ENCODE data around the gene MORC4.

DNA sequence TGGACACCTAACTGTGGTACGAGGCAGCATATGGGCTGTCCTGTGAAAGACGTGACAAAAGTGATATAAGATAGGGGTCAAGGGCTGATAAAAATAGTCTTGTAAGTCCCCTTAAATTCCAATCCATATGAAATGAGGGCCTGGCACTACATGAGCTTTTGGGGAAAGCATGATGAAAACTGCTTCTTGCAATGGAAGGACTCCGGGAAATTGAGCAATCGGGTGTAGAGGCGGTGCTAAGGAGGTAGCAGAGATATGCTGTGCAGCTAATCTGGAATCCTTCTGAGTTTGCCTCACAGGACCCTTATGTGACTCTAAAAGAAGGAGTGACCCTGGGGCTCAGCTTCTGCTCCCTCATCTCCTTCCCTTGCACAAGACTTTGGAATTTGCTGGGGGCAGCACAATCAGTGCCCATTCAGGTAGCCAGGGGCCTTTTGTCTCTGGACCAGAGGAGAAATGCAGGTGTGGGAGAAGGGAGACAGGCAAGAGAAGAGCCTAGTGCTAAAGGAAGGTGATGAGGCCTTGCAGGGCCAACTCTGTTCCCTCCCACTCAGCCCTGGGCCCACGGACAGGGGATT is 67.0 kb downstream of the MORC4 start:
- TF ChIP-seq, protein P1, sequence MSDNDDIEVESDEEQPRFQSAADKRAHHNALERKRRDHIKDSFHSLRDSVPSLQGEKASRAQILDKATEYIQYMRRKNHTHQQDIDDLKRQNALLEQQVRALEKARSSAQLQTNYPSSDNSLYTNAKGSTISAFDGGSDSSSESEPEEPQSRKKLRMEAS (IDR thresholded peaks at IDR 0.05; ENCODE audit: low read depth) = no peak
- TF ChIP-seq MXI1 (IDR thresholded peaks at IDR 0.05; ENCODE audit: low read depth, low read length) (no peak), RFX5 (IDR thresholded peaks at IDR 0.05; ENCODE audit: low read length) (no peak), FOXJ3 (CRISPR knock-in tag; IDR thresholded peaks at IDR 0.05) (no peak), POLR2AphosphoS5 (IDR thresholded peaks at IDR 0.05; ENCODE audit: low read depth, low read length) (no peak), TAF1 (IDR thresholded peaks at IDR 0.05; ENCODE audit: borderline replicate concordance, low read depth, low read length) (no peak), GABPA (IDR thresholded peaks at IDR 0.05; ENCODE audit: low read depth) (no peak), EP300 (IDR thresholded peaks at IDR 0.05; ENCODE audit: borderline replicate concordance in 1 of 2, low read depth in 1 of 2, low read length in 1 of 2) (no peak), TCF12 (IDR thresholded peaks at IDR 0.05) (no peak), JUND (IDR thresholded peaks at IDR 0.05) (no peak)
- TF ChIP-seq, protein P2, sequence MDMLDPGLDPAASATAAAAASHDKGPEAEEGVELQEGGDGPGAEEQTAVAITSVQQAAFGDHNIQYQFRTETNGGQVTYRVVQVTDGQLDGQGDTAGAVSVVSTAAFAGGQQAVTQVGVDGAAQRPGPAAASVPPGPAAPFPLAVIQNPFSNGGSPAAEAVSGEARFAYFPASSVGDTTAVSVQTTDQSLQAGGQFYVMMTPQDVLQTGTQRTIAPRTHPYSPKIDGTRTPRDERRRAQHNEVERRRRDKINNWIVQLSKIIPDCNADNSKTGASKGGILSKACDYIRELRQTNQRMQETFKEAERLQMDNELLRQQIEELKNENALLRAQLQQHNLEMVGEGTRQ (IDR thresholded peaks at IDR 0.05; ENCODE audit: borderline replicate concordance, low read depth, low read length) = no peak
- TF ChIP-seq, protein P3, sequence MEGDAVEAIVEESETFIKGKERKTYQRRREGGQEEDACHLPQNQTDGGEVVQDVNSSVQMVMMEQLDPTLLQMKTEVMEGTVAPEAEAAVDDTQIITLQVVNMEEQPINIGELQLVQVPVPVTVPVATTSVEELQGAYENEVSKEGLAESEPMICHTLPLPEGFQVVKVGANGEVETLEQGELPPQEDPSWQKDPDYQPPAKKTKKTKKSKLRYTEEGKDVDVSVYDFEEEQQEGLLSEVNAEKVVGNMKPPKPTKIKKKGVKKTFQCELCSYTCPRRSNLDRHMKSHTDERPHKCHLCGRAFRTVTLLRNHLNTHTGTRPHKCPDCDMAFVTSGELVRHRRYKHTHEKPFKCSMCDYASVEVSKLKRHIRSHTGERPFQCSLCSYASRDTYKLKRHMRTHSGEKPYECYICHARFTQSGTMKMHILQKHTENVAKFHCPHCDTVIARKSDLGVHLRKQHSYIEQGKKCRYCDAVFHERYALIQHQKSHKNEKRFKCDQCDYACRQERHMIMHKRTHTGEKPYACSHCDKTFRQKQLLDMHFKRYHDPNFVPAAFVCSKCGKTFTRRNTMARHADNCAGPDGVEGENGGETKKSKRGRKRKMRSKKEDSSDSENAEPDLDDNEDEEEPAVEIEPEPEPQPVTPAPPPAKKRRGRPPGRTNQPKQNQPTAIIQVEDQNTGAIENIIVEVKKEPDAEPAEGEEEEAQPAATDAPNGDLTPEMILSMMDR (IDR thresholded peaks at IDR 0.05) = no peak
- TF ChIP-seq, protein P4, sequence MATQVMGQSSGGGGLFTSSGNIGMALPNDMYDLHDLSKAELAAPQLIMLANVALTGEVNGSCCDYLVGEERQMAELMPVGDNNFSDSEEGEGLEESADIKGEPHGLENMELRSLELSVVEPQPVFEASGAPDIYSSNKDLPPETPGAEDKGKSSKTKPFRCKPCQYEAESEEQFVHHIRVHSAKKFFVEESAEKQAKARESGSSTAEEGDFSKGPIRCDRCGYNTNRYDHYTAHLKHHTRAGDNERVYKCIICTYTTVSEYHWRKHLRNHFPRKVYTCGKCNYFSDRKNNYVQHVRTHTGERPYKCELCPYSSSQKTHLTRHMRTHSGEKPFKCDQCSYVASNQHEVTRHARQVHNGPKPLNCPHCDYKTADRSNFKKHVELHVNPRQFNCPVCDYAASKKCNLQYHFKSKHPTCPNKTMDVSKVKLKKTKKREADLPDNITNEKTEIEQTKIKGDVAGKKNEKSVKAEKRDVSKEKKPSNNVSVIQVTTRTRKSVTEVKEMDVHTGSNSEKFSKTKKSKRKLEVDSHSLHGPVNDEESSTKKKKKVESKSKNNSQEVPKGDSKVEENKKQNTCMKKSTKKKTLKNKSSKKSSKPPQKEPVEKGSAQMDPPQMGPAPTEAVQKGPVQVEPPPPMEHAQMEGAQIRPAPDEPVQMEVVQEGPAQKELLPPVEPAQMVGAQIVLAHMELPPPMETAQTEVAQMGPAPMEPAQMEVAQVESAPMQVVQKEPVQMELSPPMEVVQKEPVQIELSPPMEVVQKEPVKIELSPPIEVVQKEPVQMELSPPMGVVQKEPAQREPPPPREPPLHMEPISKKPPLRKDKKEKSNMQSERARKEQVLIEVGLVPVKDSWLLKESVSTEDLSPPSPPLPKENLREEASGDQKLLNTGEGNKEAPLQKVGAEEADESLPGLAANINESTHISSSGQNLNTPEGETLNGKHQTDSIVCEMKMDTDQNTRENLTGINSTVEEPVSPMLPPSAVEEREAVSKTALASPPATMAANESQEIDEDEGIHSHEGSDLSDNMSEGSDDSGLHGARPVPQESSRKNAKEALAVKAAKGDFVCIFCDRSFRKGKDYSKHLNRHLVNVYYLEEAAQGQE (IDR thresholded peaks at IDR 0.05; ENCODE audit: low read depth, low read length) = no peak
